ENCODE results near the gene MYADML2.

The MYADML2 gene

GRCh38 chr17:81966343-81967243, 19.6 kb upstream of the MYADML2 start:
- H3K27me3 Mint-ChIP-seq = peaks cover 30% of the 10 kb centered on the region
- H3K27ac Mint-ChIP-seq = peak overlapping the region in 1 of 2 donors; percentile 54
- H3K4me3 Mint-ChIP-seq = peak overlapping the region; percentile 67 to 76
- DNase-seq = no peak
- peak; percentile 4 for ATAC-seq
- peaks cover 43% of the 10 kb centered on the region for H3K4me1 Mint-ChIP-seq
- H3K9me3 Mint-ChIP-seq = no peaks in the 10 kb centered on the region

DNA sequence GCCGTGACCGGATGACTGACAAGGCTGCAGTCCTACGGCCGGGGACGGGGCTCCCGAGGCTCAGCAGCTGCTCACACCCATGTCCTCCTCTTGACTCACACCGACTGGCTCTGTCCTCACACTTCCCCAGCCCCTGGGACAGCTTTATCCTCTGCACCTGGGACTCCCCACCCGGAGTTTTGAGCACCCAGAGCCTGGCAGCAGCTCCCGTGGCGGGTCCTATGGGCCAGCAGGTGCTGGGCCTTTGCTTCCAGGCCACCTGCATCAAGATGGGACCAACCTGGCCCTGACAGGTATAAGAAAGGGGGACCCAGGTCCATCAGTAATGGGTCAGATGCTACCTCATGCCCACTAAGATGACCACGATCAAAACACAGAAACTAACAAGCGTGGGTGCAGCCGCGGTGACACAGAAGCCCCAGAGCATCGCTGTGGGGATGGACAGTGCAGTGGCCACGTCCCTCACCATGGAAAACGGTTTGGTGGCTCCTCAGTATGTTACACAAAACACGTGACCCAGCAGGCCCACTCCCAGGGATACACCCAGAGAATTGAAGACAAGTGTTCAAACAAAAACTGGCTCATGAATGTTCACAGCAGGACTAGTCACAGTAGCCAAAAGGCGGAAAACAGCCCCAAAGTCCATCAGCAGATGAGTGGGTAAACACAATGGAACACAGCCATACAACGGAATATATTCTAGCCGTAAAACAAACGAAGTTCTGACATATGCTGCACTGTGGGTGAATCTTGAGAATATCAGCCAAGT, 17.2 kb upstream of the MYADML2 start:
- no peaks in the 10 kb centered on the region for H3K9me3 Mint-ChIP-seq
- DNase-seq = no peak
- no peak overlapping the region for H3K27ac Mint-ChIP-seq
- no peak overlapping the region for H3K4me3 Mint-ChIP-seq
- H3K4me1 Mint-ChIP-seq = peaks cover 37% of the 10 kb centered on the region
- H3K27me3 Mint-ChIP-seq = peaks cover 30% of the 10 kb centered on the region
- ATAC-seq = no peak

- Mint-ChIP-seq H3K4me3 (no peak overlapping the region), H3K9me3 (no peaks in the 10 kb centered on the region), H3K27me3 (peaks cover 45% of the 10 kb centered on the region), H3K4me1 (peaks cover 30% of the 10 kb centered on the region), H3K27ac (no peak overlapping the region)
- ATAC-seq (no peak), DNase-seq (no peak)
These were observed 15.7 kb upstream of the MYADML2 start for GRCh38 chr17:81962499-81963441.

DNA sequence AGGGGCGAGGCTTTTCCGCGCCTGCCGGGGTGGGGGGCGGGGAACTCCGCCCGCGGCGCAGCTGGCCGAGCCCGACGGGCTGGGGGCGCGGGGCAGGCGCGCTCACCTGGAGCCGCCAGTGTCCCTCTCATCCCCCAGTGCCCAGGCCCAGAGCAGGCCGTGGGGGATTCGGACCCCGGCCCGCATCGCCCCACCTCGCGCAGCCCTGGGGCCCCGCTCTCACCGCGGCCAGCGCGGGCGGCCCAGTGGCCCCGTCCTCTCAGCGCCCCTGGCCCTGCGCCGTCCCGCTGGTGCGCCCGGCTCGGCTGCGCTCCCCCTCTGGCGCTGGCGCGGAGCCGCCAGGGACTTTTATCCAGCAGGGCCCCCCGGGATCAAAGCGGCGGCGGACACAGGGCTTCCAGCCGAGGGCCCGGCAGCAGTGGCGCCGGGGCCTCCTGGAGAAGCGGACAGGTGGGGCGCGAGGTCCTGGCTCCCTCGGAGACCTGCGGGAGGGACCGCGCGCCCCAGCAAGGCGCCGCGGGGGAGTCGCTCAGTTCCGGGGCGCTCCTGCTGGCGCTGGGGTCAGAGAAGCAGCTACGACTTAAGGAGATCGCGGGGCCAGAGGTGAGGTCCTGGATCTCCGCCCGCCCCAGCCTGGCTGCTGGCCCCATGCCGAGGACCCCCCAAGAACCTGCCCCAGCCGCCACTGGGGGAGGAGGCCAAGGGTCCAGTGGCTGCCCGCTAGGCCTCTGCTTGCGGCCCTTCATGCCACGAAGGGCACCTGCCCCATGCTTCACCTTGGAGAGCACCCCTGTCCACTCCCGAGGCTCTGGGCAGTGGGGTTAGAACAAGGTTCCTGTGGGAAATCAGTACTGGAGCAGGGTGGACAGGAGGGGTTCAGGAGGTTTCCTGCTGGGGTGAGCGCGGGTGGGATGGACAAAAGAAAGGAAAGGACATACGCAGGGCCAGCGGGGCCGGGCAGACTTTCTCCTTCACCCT, 14.8 kb upstream of the MYADML2 start:
- DNase-seq (no peak), ATAC-seq (no peak)
- H3K27ac Mint-ChIP-seq = no peak overlapping the region
- no peaks in the 10 kb centered on the region for H3K9me3 Mint-ChIP-seq
- peaks cover 20% of the 10 kb centered on the region for H3K4me1 Mint-ChIP-seq
- H3K27me3 Mint-ChIP-seq = peaks cover 53% of the 10 kb centered on the region
- no peak overlapping the region for H3K4me3 Mint-ChIP-seq

DNA sequence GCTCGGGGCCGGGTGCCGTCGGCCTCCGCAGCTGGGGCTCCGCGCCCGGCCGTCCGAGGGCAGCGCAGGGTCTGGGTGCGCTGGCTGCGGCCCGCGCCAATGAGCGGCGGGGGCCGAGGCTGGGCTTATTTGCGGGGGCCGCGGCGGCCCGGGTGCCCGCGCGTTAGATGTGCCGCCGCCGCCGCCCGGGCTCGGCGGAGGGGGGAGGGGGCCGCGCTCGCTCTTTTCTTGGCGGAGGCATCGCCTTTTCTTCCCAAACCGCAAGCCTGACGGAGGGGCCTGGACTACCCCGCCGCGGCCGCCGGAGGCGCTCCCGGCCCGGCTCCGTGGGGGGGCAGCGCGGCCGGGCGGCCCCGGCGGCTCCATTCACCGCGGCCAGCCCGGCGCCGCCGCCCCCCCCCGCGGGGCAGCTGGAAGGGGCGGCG, 14.1 kb upstream of the MYADML2 start, which contains the start of gene NOTUM:
NOTUM (minus strand) TSS at position 101 of the 425 bp plus-strand sequence. CDS start 278 bp downstream, outside the sequence.
- DNase-seq (no peak), ATAC-seq (no peak)
- Mint-ChIP-seq H3K9me3 (no peaks in the 10 kb centered on the region), H3K4me3 (peak within 1 kb of the TSS in 1 of 2 donors; percentile 60), H3K4me1 (peaks cover 13% of the 10 kb centered on the region), H3K27ac (no peak within 1 kb of the TSS), H3K27me3 (peaks cover 53% of the 10 kb centered on the region)

DNA sequence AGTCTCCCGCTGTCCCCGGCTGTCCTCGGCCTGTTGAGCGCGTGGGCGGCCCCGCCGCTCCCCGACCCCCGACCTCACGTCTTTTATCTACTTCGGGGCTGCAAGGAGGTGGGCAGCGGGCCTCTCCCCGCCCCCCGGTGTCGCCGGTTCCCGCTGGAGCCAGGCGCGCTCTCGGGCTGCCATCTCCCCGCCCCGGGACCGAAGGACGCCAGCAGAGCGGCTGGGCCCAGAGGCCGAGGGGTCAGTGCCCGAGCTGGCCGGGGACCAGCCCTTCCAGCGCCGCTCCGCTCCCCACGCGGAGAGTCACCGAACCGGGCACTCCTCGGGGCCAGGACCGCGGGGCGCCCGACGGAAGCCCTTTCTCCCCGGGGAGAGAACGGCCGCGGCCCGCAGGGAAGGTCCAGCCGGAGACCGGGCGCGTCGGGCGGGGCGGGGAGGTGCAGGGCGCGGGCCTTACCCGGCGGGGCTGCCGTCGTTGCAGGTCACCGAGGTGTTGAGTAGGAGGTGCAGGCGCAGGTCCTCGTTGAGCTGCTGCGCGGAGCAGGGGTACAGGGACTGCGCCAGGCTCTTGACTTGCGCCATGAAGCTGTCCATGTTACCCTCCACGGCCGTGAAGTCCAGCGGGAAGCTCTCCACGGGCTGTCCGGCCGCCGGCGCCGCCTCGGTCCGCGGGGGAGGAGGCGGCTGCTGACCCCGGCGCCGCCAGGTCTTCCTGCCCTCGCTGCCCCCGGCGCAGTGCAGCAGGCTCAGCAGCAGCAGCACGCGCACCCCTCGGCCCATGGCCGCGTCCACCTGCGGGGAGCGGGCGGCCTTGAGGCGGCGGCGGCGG, 13.3 kb upstream of the MYADML2 start:
- no peaks in the 10 kb centered on the region for H3K9me3 Mint-ChIP-seq
- DNase-seq = no peak
- H3K4me3 Mint-ChIP-seq = peak overlapping the region in 1 of 2 donors; percentile 60
- ATAC-seq = peak; percentile 11
- H3K27me3 Mint-ChIP-seq = peaks cover 53% of the 10 kb centered on the region
- H3K4me1 Mint-ChIP-seq = peaks cover 12% of the 10 kb centered on the region
- H3K27ac Mint-ChIP-seq = no peak overlapping the region

DNA sequence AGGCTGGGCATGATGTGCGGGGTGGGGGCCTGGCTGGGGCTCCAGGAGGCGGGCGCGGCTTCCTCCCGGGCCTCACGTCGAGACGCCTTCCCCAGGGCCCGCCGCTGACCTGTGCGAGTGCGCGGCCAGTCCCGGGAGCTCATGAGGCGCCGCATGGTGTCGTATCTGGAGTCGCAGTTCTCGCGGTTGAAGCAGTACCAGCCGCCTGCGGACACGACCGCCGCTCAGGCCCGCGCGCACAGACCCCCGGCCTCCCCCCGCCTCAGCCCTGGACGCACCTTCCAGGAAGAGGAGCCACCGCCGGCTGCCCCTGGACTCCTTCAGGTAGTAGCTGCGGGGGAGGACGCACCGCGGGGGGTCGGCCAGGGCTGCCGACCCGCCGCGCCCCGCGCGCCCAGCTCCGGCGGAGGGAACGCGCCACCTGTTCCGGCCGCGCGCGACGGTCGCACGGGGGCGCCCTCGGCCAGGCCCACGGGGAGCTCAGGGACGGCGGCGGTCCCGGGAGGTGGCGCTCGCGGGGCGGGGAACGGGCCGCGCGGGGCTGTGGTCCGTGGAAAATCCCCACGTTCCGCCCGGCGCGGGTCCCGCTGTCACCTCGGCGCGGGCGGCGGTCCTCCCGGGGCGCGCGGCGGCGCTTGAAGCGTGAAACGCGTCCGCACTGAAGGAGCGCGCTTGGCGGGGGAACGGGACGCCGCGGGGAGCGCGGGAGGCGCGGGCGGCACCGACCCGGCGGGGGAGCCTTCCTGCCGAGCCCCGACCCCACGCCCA, 12.5 kb upstream of the MYADML2 start:
- Mint-ChIP-seq H3K4me3 (peak overlapping the region; percentile 62 to 79), H3K4me1 (peaks cover 12% of the 10 kb centered on the region), H3K9me3 (no peaks in the 10 kb centered on the region), H3K27me3 (peaks cover 52% of the 10 kb centered on the region), H3K27ac (no peak overlapping the region)
- ATAC-seq = peak; percentile 87
- DNase-seq = peak; percentile 74 to 82

DNA sequence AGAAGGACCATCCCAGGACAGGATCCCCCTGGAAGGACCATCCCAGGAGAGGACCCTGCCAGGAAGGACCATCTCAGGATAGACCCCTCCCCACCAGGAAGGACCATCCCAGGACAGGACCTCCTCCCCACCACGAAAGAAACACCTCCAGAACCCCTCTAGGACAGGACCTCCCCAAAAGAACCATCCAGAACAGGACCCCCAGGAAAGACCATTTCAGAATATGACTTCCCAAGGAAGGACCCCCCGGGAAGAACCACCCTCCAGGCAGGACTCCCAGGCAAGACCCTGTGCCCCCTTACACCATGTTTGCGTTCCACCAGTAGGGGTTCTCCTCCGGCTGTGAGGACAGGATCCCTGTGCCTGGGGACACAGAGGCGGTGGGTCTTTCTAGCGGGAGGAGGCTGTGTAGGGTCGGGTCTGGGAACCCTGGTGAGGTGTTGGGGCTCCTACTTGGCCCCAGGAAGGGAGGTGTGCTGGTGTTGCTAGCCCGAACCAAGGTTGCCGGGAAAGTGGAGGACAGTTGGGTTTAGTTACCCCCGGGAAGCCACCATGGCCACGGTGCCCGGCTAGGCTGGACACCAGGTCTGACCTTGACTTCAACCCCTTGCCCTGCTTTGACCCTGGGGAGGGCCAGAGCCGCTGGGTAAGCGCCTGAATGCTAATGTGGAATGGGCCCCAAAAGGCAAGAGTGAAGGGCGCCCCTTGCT, 11.8 kb upstream of the MYADML2 start:
- Mint-ChIP-seq H3K9me3 (no peaks in the 10 kb centered on the region), H3K27me3 (peaks cover 44% of the 10 kb centered on the region), H3K4me3 (peak overlapping the region; percentile 62 to 79), H3K4me1 (peaks cover 12% of the 10 kb centered on the region), H3K27ac (peak overlapping the region in 1 of 2 donors; percentile 88)
- ATAC-seq = no peak
- no peak for DNase-seq

GRCh38 chr17:81957691-81958432, 10.8 kb upstream of the MYADML2 start:
- no peak for DNase-seq
- no peak for ATAC-seq
- H3K27me3 Mint-ChIP-seq = peaks cover 35% of the 10 kb centered on the region
- peaks cover 9% of the 10 kb centered on the region for H3K4me1 Mint-ChIP-seq
- no peaks in the 10 kb centered on the region for H3K9me3 Mint-ChIP-seq
- no peak overlapping the region for H3K27ac Mint-ChIP-seq
- peak overlapping the region in 1 of 2 donors; percentile 24 for H3K4me3 Mint-ChIP-seq

DNA sequence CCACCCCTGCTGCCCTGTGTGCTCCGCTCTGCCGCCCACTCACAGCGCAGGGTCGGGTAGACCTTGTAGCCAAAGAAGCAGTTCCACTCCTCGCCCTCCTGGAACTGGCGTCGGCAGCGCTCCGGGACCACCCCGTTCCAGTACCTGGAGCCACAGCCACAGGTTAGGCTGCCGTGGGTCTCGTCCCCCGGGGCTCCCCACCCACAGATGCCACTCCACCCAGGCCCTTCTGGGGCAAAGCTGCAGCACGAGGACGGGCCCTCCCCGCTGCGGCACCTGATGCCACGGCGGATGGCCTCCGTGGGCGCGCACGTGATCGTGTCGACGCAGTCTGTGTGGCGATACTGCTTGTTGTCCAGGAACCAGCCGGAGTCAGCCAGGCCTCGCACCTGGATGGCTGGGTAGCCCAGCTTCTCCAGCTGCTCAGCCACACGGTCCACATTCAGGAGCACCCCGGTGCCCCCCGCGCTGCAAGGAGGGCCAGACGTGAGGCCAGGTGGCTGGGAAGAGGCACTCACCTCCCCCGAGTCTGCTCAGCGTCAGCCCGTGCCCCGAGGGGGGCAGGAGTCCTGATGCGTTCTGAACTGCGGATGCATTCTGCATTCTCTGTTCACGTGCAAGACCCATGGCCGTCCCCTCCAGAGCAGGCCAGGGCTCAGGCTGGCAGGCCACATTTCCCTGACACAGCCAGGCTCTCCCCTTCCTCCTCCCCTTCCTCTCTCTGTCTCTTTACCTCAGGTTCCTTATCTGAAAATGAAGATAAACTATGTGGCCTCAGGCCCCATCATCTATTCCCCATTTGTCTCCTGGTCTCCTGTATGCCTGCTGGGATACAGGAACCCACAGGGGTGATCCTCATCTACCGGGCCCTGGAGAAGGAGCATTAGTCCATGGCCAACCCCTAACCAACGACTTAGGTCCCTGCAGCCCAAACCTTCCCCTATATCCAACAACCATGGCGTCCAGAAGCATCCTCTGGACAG, 9.9 kb upstream of the MYADML2 start:
- no peak for ATAC-seq
- H3K27me3 Mint-ChIP-seq = peaks cover 25% of the 10 kb centered on the region
- no peak overlapping the region for H3K4me3 Mint-ChIP-seq

More for the DNA sequence above, 9.9 kb upstream of the MYADML2 start:
- Mint-ChIP-seq H3K27ac (peak overlapping the region in 1 of 2 donors; percentile 48), H3K9me3 (no peaks in the 10 kb centered on the region), H3K4me1 (peaks cover 7% of the 10 kb centered on the region)
- no peak for DNase-seq
